Astrocyte of the spinal cord (primary cell): ENCODE measurements around the gene TMEM33.

Experiments
- DNase-seq: peaks from one replicate; pipeline ENCODE4 v3.0.0; 2011; ENCODE audit warnings: low read depth, low spot score
- H3K4me3 ChIP-seq: 2 replicates; pipeline ENCODE4 v1.5.1; 2011; ENCODE audit warnings: low read depth, mild to moderate bottlenecking, low read length, moderate library complexity
- CTCF ChIP-seq: IDR thresholded peaks from 2 replicates; pipeline ENCODE4 v1.5.1; 2012; ENCODE audit warnings: low read depth, mild to moderate bottlenecking, low read length, inconsistent platforms
- in situ Hi-C: cut with HindIII; loops from 2 replicates; pipeline ENCODE4 v1.10.0; 2017; ENCODE audit warnings: low sequenced_read_pairs

Gene TMEM33

GRCh38 chr4:41935652-41936021 is 408 bp downstream of the TMEM33 start:
- in situ Hi-C loops, result no loop called here
- DNase-seq, result no peak
- TF ChIP-seq CTCF, result no peak
- H3K4me3 ChIP-seq, result peak overlapping the region; percentile 88

- no peak for TF ChIP-seq CTCF
- no peak for DNase-seq
- H3K4me3 ChIP-seq, result no peak overlapping the region
- in situ Hi-C loops, result no loop called here
Observed at GRCh38 chr4:41939016-41939626, 3.9 kb downstream of the TMEM33 start.

- TF ChIP-seq CTCF, result no peak
- no peak for DNase-seq
- H3K4me3 ChIP-seq, result no peak overlapping the region
- in situ Hi-C loops, result no loop called here
Observed at GRCh38 chr4:41940834-41941233, 5.6 kb downstream of the TMEM33 start.

GRCh38 chr4:41943506-41943905 is 8.3 kb downstream of the TMEM33 start:
- TF ChIP-seq CTCF, result no peak

GRCh38 chr4:41944089-41944488 is 8.9 kb downstream of the TMEM33 start:
- DNase-seq, result no peak
- in situ Hi-C loops, result no loop called here
- no peak overlapping the region for H3K4me3 ChIP-seq
- no peak for TF ChIP-seq CTCF

More at GRCh38 chr4:41943506-41943905, 8.3 kb downstream of the TMEM33 start:
- in situ Hi-C loops, result no loop called here
- no peak for DNase-seq
- no peak overlapping the region for H3K4me3 ChIP-seq

- no peak overlapping the region for H3K4me3 ChIP-seq
- DNase-seq, result no peak
- in situ Hi-C loops, result no loop called here
- no peak for TF ChIP-seq CTCF
Observed at GRCh38 chr4:41949531-41949930, 14.3 kb downstream of the TMEM33 start.

- in situ Hi-C loops, result no loop called here
- peak; percentile 38 for TF ChIP-seq CTCF
- no peak overlapping the region for H3K4me3 ChIP-seq
- DNase-seq, result no peak
Observed at GRCh38 chr4:41957634-41958033, 22.4 kb downstream of the TMEM33 start.
